AG09319 (cell line): ENCODE results near the gene GAREM2.

Source experiments
- DNase-seq: peaks from one replicate; pipeline ENCODE4 v3.0.0-alpha.2; 2010; ENCODE audit warnings: low read depth; ENCODE audit errors: extremely low read depth
- CTCF ChIP-seq: IDR thresholded peaks from 2 replicates; pipeline ENCODE4 v1.5.1; 2011; ENCODE audit warnings: low read depth, mild to moderate bottlenecking, inconsistent platforms, low read length, moderate library complexity

Gene GAREM2

GRCh38 chr2:26187537-26188104, 14.7 kb downstream of the GAREM2 start:
- no peak for TF ChIP-seq CTCF
- no peak for DNase-seq

GRCh38 chr2:26189123-26189522, 16.2 kb downstream of the GAREM2 start:
- no peak for TF ChIP-seq CTCF
- no peak for DNase-seq

GRCh38 chr2:26189751-26190150, 16.9 kb downstream of the GAREM2 start:
- no peak for DNase-seq
- TF ChIP-seq CTCF = no peak

GRCh38 chr2:26190369-26190768, 17.5 kb downstream of the GAREM2 start:
- DNase-seq = no peak
- TF ChIP-seq CTCF = no peak

- no peak for DNase-seq
- TF ChIP-seq CTCF = no peak
Observed at GRCh38 chr2:26191316-26192159, 18.6 kb downstream of the GAREM2 start.

GRCh38 chr2:26193578-26194231, 20.8 kb downstream of the GAREM2 start:
- TF ChIP-seq CTCF = no peak
- no peak for DNase-seq
